ENCODE data around the gene MAP3K12.
"Not testable (repeated sequence)": the region's sequence is repeated elsewhere in the genome, so short reads cannot be mapped to it uniquely, and the experiment has no call there.

MAP3K12 gene

GRCh38 chr12:53465679-53466078 lies 33.6 kb downstream of the MAP3K12 start:
- no peak for DNase-seq

DNA sequence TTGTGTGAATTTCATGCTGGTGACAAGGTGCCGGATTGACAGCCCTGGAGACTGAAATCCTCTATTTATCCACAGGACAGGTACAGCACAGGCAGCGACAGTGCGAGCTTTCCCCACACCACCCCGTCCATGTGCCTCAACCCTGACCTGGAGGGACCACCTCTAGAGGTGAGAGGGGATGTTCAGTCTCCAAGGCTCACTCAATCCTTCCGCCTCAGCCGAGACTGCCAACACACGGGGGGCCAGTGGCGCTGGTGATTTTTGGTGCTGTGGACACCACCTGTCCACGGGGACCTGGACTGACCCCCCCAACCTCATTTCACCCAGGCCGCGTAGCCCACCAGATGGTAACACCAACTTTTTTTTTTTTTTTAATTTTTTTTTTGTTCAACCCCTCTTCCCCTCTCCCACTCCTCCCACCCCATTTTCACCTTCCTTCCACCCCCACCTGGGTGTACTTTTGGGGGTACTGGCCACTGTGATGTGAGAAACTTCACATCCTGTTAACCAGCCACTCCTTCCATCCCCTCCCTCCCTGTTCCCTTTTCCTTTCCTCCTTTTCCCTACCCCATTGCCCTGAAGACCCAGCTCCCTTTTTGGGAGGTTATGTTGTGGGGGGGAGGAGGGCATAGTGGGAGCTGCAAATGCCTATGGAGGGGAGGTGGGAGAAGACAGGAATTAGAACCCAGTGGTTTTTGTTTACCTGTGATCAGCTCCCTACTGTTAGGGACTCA lies 34.4 kb downstream of the MAP3K12 start:
- DNase-seq = no peak

DNA sequence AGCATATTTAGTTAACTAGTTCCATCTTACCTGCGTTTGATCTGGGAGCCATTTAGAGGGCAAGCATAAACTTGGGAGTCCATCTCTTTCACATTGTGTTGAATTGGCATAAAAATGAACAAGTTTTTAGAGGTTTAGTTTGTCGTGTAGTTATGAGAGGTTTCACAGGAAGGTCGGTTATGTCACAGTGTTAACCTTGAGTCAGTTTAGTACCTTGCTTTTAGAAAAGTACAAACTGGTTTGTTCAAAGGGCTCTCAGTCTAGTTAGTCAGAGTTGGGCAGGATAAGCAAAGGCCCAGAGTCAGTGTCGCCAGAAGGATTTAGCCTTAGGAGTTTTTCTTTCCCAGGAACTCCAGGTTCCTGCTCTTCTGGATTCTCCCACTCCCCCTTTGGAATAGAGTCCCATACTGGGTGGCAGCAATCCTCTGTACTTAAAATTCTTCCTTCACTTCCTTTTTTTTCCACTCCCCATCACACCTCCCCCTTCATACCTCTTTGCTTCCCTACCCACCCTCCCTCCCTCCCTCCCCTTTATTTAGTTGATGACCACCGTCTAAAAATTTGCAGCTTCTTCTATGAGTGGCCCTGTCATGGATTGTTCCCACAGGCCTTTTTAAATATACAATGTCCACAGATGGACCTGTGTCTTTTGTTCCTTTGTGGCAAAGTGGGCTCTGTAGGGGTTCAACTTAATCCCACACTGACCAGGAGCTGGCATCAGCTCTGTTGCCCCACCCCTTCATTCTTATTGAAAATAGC lies 35.3 kb downstream of the MAP3K12 start:
- DNase-seq = no peak

DNA sequence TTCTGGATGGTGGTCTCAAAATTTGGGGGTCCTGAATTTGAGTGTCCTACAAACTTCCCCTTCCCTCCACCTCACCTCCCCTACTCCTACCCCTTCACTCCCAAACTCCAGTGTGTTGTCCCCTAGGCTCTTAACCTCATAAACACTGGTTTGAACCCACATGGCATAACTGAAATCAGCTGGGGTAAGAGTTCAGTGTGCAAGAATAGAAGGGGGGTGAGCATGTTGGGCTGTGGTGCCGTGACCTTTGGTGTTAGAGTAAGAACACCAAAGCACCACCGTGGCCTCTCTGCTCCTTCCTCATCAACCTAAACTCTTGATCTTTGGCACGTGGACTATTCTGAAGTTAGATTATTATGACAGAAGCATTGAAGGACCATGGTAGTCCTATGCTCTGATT lies 36.3 kb downstream of the MAP3K12 start:
- no peak for DNase-seq

DNA sequence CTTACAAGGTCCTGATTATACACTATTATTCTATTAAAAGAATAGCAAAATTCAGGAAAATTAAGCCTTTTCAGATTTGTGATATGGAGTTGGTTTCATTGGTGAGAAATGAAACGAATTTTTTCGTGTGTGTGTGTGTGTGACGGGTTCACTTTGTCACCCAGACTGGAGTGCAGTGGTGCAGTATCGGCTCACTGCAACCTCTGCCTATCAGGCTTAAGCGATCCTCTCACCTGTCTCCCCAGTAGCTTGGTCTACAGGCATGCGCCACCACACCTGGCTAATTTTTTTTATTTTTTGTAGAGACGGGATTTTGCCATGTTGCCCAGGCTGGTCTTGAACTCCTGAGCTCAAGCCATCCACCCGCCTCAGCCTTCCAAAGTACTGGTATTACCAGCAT lies 37.7 kb downstream of the MAP3K12 start:
- DNase-seq = no peak

- no peak for DNase-seq
Observed at GRCh38 chr12:53461059-53461458, 38.2 kb downstream of the MAP3K12 start.

DNA sequence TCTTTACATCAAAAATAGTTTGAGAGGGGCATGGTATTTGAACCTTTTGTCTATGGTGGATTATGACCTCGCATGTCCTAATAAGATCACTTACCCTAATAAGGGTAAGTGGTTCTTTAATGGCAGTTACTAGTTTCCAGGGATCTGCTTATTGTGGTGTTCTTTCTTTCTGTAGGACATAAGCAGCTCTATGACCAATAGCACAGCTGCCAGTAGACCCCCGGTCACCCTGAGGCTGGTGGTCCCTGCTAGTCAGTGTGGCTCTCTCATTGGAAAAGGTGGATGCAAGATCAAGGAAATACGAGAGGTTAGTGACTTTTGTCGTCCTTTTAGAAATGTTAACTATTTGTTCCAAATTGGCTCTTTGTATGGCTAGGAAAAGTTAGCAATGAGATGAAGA lies 40.2 kb downstream of the MAP3K12 start:
- DNase-seq = no peak

DNA sequence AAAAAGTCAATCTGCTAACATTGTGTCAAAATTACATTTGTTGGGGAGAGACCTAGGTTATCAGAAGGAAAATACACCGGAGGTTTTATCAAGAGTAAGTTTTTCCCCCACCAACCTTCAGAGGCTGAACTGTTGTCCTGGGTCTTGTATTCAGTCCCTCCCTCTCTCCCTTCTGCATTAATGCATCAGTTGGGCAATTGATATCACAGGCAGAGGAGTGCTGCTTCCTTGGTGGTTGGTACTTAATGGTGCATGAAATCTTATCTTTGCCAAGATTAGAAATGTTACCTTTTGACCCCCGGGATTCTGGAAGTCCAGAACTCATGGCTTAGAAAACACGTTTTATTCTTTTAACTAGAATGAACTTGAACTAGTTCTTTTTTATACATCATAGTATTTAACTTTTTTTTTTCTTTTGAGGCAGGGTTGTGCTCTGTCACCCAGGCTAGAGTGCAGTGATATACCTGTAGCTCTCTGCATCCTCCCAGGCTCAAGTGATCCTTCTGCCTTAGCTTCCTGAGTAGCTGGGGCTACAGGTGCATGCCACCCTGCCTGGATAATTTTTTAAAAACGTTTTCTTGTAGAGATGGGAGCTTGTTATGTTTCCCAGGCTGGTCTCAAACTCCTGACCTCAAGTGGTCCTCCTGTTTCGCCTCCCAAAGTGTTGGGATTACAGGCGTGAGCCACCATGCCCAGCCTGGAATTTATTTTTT lies 42.4 kb downstream of the MAP3K12 start:
- DNase-seq = no peak

DNA sequence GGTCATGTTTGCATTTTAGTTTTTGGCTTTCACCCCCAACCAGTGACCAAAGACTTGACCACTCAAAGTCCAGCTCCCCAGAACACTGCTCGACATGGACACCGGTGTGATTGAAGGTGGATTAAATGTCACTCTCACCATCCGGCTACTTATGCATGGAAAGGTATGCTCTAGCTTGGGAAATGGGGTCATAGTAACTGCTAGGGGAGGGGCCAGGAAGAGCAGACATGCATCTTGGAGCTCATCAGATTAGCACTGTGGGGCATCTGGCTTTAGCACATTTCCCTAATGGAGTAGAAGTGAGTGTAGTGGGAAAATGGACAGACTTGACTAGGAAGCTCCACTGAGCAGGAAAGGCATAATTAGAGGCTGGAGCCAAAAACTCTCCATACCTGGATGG lies 44.6 kb downstream of the MAP3K12 start:
- no peak for DNase-seq

- no peak for DNase-seq
Observed at GRCh38 chr12:53453953-53454640, 45.2 kb downstream of the MAP3K12 start.

DNA sequence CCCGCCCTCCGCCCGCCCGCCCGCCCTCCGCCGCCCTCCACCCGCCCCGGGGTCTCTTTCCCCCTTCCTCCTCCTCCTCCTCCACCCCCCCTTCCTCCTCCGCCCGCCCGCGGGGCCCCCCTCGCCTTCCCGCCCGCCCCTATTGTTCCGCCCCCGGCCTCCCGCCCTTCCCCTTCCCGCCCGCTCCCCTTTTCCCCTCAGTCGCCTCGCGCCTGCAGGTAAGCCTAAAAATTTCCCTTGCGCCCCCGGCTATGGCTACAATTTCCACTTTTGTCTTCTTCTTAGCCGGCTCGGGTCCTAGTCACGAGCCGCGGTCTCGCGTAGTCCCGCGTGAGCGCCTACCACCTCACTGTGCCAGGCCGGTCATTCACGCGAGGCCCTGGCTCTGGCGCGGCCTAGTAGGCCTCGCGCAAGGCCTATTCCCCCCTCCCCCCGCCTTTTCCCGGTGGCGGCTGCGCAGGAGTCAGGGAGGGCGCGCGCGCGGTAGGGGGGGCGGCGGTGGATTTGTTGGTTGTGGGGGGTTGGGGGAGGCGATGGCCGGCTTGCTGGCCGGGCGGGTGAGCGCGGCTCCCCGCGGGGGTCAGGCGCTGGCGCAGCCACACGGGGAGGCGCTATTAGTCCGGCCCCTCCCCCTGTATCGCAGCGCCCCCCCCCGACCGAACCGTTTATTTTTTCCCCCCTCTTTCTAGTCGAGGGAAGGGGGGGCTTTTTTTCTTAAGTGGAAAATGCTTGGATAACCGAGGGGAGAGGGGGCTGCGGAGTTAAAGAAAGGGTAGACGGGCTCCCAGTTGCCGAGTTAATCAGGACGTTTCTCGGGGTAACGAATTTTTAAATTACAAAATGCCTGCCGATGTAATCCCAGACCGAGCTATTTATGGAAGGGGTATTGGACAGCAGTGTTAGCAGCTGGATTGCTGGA lies 46.8 kb downstream of the MAP3K12 start:
- peak; percentile 61 for DNase-seq

DNA sequence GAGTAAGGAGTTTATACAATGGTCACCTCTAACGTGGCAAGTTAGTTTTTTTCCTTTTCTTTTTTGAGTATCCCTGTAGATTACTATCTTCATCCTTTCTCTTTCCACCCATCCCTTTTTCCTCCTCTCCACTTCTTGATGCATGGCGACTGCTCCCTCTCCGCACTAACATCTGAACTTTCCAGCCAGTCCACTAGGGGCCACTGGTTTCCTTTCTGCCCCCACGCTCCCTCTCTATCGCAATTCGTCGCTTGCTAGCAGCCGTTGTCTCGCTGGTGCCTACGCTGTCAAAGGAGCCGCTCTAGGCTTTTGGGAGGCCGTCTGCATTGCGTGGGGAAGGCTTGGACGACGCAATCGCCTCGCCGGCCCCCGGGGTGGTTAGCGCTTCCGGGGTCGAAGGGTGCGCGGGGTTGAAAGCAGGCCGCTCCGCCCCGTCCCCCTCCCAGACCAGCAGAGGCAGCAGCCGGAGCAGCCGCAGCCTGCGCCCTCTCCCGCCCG lies 47.5 kb downstream of the MAP3K12 start, which contains the start of gene PCBP2:
Gene PCBP2 (plus strand): TSS at position 442 of the 498 bp plus-strand sequence. CDS start 2,699 bp downstream, outside the sequence.
- DNase-seq = peak; percentile 99

DNA sequence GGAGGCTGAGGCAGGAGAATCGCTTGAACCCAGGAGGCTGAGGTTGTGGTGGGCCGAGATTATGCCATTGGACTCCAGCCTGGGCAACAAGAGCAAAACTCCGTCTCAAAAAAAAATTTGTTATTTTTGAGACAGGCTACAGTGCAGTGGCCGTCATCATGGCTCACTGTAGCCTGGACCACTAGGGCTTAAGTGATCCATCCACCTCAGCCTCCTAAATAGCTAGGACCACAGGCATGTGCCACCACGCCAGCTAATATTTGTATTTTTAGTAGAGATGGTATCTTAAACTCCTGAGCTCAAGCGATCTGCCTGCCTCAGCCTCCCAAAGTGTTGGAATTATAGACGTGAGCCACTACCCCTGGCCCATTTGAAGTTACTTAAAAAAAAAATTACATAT lies 48.3 kb downstream of the MAP3K12 start:
- no peak for DNase-seq

DNA sequence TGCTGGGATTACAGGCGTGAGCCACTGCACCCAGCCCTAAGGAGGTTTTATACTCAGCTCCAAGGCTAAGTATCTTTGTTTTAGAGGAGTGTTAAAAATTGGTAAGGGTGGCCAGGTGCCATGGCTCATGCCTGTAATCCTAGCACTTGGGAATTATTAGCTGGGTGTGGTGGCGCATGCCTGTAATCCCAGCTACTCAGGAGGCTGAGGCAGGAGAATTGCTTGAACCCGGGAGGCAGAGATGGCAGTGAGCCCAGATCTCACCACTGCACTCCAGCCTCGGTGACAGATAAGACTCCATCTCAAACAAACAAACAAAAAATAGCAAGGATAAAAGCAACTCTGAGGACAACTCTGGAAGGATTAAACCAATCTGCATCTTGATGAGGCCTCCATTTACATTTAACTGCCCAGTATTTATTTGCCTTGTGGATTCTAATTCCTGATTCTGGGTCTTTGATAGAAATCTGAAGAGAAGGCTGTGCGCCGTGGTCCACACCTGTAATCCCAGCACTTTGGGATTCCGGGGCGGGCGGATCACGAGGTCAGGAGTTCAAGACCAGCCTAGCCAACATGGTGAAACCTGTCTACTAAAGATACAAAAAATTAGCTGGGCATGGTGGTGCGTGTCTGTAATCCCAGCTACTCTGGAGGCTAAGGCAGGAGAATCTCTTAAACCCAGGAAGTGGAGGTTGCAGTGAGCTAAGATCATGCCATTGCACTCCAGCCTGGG lies 54.5 kb downstream of the MAP3K12 start:
- DNase-seq = not testable (repeated sequence)

DNA sequence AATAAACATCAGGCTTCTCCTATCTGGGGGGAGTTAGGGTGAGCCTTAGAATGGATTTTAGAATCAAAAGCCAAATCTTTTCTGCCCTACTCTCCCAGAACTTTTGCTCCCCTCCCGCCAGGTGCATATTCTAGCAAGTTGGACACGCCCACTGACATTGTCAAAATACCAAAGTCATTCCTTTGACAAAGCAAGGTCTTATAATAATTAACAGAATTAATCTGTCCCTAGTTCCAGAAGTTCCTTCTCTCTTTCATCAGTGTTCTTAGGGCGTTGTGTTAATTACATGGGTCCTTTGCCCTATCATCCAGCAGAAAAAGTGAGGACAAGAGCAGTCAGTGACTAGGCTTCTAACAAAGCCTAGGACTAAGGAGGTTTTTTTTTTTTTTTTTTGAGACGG lies 55.3 kb downstream of the MAP3K12 start:
- DNase-seq = no peak

DNA sequence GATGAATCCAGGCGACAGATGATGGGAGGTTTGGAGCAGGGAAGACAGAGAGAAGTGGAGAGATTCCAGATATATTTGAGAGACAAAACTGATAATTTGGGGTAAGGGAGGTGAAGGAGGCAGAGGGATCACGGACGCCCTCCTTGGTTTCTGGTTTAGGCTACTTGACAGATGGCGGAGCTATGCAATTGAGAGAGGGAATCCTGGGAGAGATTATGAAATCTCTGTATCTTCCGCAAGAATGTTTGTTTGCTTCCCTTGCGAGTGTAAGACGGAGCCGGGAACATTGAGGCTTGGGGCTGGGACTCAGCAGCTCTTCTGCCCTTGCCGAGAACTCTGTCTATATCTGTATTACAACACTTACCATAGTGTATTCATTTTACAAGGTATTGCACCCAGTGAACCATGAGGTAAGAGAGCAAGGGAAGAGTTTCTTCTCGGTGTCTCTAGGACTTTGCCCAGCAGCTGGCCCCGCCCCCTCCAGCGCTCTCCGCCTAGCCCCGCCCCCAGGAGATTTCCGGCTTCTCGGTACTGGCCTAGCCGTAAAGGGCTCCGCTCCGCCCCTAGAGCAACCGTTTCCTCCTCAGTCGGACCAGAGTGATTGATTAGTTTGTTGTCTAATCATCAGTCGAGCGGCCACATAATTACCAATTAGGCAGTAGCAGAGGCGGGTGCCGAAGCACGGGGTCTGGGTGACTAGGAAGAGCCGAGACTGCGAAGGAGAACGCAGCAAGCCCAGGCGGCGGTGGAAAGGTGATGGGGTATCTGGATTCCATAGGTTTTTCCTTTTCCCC lies 58.0 kb downstream of the MAP3K12 start, which contains the start of gene PRR13:
Gene PRR13 (plus strand): TSS at position 695 of the 794 bp plus-strand sequence. CDS start 981 bp downstream, outside the sequence.
- peak; percentile 98 for DNase-seq

DNA sequence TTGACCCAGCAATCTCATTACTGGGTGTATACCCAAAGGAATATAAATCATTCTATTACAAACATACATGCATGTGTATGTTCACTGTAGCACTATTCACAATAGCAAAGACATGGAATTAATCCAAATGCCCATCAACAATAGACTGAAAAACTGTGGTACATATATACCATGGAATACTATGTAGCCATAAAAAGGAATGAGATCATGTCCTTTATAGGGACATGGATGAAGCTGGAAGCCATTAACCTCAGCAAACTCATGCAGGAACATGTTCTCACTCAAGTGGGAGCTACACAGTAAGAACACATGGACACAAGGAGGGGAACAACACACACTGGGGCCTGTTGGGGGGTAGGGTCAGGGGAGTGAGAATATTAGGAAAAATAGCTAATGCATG lies 59.7 kb downstream of the MAP3K12 start:
- DNase-seq = not testable (repeated sequence)

DNA sequence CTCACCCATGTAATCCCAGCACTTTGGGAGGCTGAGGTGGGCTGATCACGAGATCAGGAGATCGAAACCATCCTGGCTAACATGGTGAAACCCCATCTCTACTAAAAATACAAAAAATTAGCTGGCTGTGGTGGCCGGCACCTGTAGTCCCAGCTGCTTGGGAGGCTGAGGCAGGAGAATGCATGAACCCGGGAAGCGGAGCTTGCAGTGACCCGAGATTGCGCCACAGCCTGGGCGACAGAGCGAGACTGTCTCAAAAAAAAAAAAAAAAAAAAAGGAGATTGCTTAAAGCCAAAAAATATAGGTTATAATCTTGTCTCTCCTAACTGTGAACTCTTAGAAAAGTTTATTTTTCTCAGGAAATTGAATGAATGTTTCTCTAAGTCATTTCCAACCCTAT lies 63.9 kb downstream of the MAP3K12 start:
- not testable (repeated sequence) for DNase-seq

- DNase-seq = no peak
Observed at GRCh38 chr12:53431187-53431586, 68.1 kb downstream of the MAP3K12 start.

DNA sequence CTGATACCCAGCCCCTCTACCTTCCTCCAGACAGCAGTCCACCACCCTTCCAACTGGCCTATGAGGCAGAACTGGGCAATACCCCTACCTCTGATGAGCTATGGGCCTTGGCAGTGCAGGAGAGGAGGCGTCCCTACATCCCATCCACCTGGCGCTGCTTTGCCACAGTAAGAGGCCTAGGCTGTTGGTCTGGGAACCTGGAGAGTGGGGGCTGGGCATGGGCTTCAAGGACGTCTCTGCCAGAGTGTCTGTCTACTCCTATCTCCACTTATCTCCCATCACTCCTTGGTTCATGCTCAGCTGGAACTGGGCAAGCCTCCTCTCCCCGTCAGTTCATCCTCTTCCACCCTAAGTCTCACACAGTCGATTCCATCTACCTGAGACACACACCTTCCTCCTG lies 69.1 kb downstream of the MAP3K12 start:
- DNase-seq = no peak

Measured in NCI-H510A treated with DMSO at 0.1 percent for 48 hours (cell line).